ENCODE data around the gene CFAP58.

CFAP58 gene

DNA sequence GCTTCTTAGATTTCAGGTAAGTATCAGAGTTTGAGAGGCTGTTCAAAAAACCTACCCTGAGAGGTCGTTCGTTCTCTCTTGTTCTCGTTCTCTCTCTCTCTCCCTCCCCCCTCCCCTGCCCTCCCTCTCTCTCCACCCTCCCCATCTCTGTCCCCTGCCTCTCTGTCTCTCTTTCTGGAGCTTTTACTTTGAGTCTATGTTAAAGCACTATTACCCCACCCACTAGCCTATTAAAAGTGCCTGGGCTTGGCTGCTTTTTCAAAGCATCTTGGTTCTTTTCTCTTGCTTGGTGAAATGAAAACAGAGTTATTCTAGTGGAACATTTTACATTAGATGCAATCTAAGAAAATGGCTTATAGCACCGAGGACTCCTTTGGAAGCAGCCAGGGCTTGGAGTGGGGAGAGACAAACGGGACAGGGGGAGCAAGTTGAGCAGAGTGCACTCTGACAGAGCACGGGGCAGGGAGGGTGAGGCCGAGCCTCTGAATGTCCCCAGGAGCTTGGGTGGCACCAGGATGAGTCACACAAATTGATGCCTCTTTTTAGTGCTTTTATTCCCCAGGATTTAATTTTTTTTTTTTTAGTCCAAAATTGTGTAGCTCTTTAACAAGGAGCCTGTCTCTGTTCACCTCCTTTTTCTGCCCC lies 134.3 kb downstream of the CFAP58 start:
- no peak overlapping the region for H3K27ac ChIP-seq (ENCODE audit: low read depth, low read length)

DNA sequence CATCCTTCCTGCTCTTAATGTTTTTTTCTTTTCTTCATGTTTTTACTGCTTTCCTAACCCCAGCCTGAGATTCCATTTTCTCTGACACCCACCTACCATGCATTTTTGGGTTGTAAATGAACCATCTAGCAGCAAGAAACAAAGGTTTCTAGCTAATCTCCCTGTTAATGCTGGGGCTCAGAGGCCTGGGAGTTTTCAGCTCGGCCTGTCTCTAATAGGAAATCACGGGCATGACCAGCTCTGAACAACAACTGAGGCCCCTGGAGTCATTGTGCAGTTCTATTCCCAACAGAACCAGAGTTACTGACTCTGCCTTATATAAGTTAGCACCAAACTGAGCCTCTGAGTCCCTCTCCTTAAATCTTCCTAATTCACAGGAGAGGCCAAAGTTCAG lies 134.8 kb downstream of the CFAP58 start:
- no CpG with 5 or more reads among the region's 2 CpGs for WGBS (ENCODE audit: extremely low coverage, insufficient coverage, low lambda C conversion rate)
- H3K27ac ChIP-seq (ENCODE audit: low read depth, low read length) = no peak overlapping the region
- peak overlapping the region; percentile 38 for H3K56ac ChIP-seq (ENCODE audit: low read length)

More for the DNA sequence above, 134.3 kb downstream of the CFAP58 start:
- H3K4ac ChIP-seq (ENCODE audit: low read depth, low read length) = no peak overlapping the region
- H3K4me1 ChIP-seq (ENCODE audit: control insufficient read depth, low read depth, low read length) = no peaks in the 10 kb centered on the region
- no CpG with 5 or more reads among the region's 7 CpGs for WGBS (ENCODE audit: extremely low coverage, insufficient coverage, low lambda C conversion rate)
- peak overlapping the region; percentile 13 for H3K9ac ChIP-seq (ENCODE audit: low read length)
- H3K23ac ChIP-seq (ENCODE audit: low read length) = no peak overlapping the region
- H2BK120ac ChIP-seq (ENCODE audit: low read depth, low read length) = peak overlapping the region; percentile 23
- no peak for DNase-seq
- no peaks in the 10 kb centered on the region for H3K36me3 ChIP-seq (ENCODE audit: control insufficient read depth, insufficient read depth, low read length)
- H2BK15ac ChIP-seq (replicated peaks; ENCODE audit: low read depth) = no peak overlapping the region
- H3K56ac ChIP-seq (ENCODE audit: low read length) = peak overlapping the region; percentile 38
- H4K8ac ChIP-seq (ENCODE audit: low read depth, low read length) = no peak overlapping the region
- H3K4me2 ChIP-seq (ENCODE audit: low read length) = no peak overlapping the region
- H2AK5ac ChIP-seq (ENCODE audit: low read length) = no peak overlapping the region
- no peaks in the 10 kb centered on the region for H3K79me2 ChIP-seq (ENCODE audit: control insufficient read depth, insufficient read depth, low read length)
- H4K5ac ChIP-seq (ENCODE audit: low read length) = no peak overlapping the region
- no peak overlapping the region for H3K4me3 ChIP-seq (ENCODE audit: low read length)
- H3K27me3 ChIP-seq (ENCODE audit: insufficient read depth, low read length, poor library complexity) = no peaks in the 10 kb centered on the region
- no peak overlapping the region for H3K18ac ChIP-seq (ENCODE audit: low read length)
- no peak overlapping the region for H2BK5ac ChIP-seq (ENCODE audit: low read length)
- H3K79me1 ChIP-seq (ENCODE audit: low read length) = no peaks in the 10 kb centered on the region

GRCh38 chr10:104492329-104492940 lies 138.8 kb downstream of the CFAP58 start:
- H3K4me3 ChIP-seq (ENCODE audit: low read length) = no peak overlapping the region
- H2BK5ac ChIP-seq (ENCODE audit: low read length) = no peak overlapping the region
- no peak overlapping the region for H2AK5ac ChIP-seq (ENCODE audit: low read length)
- H3K79me2 ChIP-seq (ENCODE audit: control insufficient read depth, insufficient read depth, low read length) = no peaks in the 10 kb centered on the region
- H3K27me3 ChIP-seq (ENCODE audit: insufficient read depth, low read length, poor library complexity) = no peaks in the 10 kb centered on the region
- H4K8ac ChIP-seq (ENCODE audit: low read depth, low read length) = no peak overlapping the region
- WGBS (ENCODE audit: extremely low coverage, insufficient coverage, low lambda C conversion rate) = no CpG with 5 or more reads among the region's 4 CpGs
- H2BK120ac ChIP-seq (ENCODE audit: low read depth, low read length) = no peak overlapping the region
- H3K27ac ChIP-seq (ENCODE audit: low read depth, low read length) = no peak overlapping the region
- H3K18ac ChIP-seq (ENCODE audit: low read length) = no peak overlapping the region
- no peak overlapping the region for H3K9ac ChIP-seq (ENCODE audit: low read length)
- H3K36me3 ChIP-seq (ENCODE audit: control insufficient read depth, insufficient read depth, low read length) = no peaks in the 10 kb centered on the region
- no peak overlapping the region for H3K4me2 ChIP-seq (ENCODE audit: low read length)
- H2BK15ac ChIP-seq (replicated peaks; ENCODE audit: low read depth) = no peak overlapping the region
- no peak overlapping the region for H3K23ac ChIP-seq (ENCODE audit: low read length)
- H4K5ac ChIP-seq (ENCODE audit: low read length) = no peak overlapping the region
- no peaks in the 10 kb centered on the region for H3K79me1 ChIP-seq (ENCODE audit: low read length)
- H3K4ac ChIP-seq (ENCODE audit: low read depth, low read length) = no peak overlapping the region
- peak overlapping the region; percentile 8 for H3K56ac ChIP-seq (ENCODE audit: low read length)
- H3K4me1 ChIP-seq (ENCODE audit: control insufficient read depth, low read depth, low read length) = peaks cover 2% of the 10 kb centered on the region
- no peak for DNase-seq

More for the DNA sequence above, 134.8 kb downstream of the CFAP58 start:
- Histone ChIP-seq H3K27me3 (ENCODE audit: insufficient read depth, low read length, poor library complexity) (no peaks in the 10 kb centered on the region), H4K8ac (ENCODE audit: low read depth, low read length) (no peak overlapping the region), H3K79me1 (ENCODE audit: low read length) (no peaks in the 10 kb centered on the region), H3K4ac (ENCODE audit: low read depth, low read length) (no peak overlapping the region), H3K4me1 (ENCODE audit: control insufficient read depth, low read depth, low read length) (peaks cover 2% of the 10 kb centered on the region), H3K23ac (ENCODE audit: low read length) (no peak overlapping the region), H2BK5ac (ENCODE audit: low read length) (no peak overlapping the region), H3K18ac (ENCODE audit: low read length) (no peak overlapping the region), H3K79me2 (ENCODE audit: control insufficient read depth, insufficient read depth, low read length) (no peaks in the 10 kb centered on the region), H3K4me3 (ENCODE audit: low read length) (no peak overlapping the region), H4K5ac (ENCODE audit: low read length) (no peak overlapping the region), H2BK15ac (replicated peaks; ENCODE audit: low read depth) (no peak overlapping the region), H3K4me2 (ENCODE audit: low read length) (no peak overlapping the region), H3K9ac (ENCODE audit: low read length) (peak overlapping the region; percentile 13), H2BK120ac (ENCODE audit: low read depth, low read length) (peak overlapping the region; percentile 23), H3K36me3 (ENCODE audit: control insufficient read depth, insufficient read depth, low read length) (no peaks in the 10 kb centered on the region), H2AK5ac (ENCODE audit: low read length) (no peak overlapping the region)
- no peak for DNase-seq

- no peak overlapping the region for H2BK120ac ChIP-seq (ENCODE audit: low read depth, low read length)
- no peak overlapping the region for H4K8ac ChIP-seq (ENCODE audit: low read depth, low read length)
- peak; percentile 53 for DNase-seq
- H3K27me3 ChIP-seq (ENCODE audit: insufficient read depth, low read length, poor library complexity) = no peaks in the 10 kb centered on the region
- H3K56ac ChIP-seq (ENCODE audit: low read length) = peak overlapping the region; percentile 75
- peak overlapping the region; percentile 12 for H2BK5ac ChIP-seq (ENCODE audit: low read length)
- no peak overlapping the region for H2BK15ac ChIP-seq (replicated peaks; ENCODE audit: low read depth)
- no peak overlapping the region for H3K23ac ChIP-seq (ENCODE audit: low read length)
- H3K4ac ChIP-seq (ENCODE audit: low read depth, low read length) = no peak overlapping the region
- H3K4me2 ChIP-seq (ENCODE audit: low read length) = no peak overlapping the region
- no peak overlapping the region for H4K5ac ChIP-seq (ENCODE audit: low read length)
- no peak overlapping the region for H2AK5ac ChIP-seq (ENCODE audit: low read length)
- WGBS (ENCODE audit: extremely low coverage, insufficient coverage, low lambda C conversion rate) = no CpG with 5 or more reads among the region's 4 CpGs
- H3K79me1 ChIP-seq (ENCODE audit: low read length) = no peaks in the 10 kb centered on the region
- peaks cover 2% of the 10 kb centered on the region for H3K4me1 ChIP-seq (ENCODE audit: control insufficient read depth, low read depth, low read length)
- no peak overlapping the region for H3K4me3 ChIP-seq (ENCODE audit: low read length)
- no peak overlapping the region for H3K9ac ChIP-seq (ENCODE audit: low read length)
- no peaks in the 10 kb centered on the region for H3K79me2 ChIP-seq (ENCODE audit: control insufficient read depth, insufficient read depth, low read length)
- peak overlapping the region; percentile 12 for H3K18ac ChIP-seq (ENCODE audit: low read length)
- H3K36me3 ChIP-seq (ENCODE audit: control insufficient read depth, insufficient read depth, low read length) = no peaks in the 10 kb centered on the region
- H3K27ac ChIP-seq (ENCODE audit: low read depth, low read length) = no peak overlapping the region
Observed at GRCh38 chr10:104498347-104499081, 144.9 kb downstream of the CFAP58 start.

DNA sequence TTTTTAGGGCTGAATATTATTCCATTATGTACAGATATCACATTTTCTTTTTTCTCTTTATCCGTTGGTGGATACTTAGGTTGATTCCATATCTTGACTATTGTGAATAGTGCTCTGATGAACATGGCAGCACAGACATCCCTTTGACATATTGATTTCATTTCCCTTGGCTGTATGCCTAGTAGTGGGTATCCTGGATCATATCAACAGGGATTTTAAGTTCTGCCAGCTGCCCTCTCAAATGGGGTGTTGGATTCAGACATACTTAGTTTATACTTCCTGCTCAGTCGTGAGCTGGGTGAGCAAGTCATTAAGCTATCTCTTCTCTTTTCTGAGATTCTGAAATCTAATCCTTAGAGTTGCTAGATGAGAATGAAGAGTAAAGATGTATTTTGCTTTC lies 147.8 kb downstream of the CFAP58 start:
- H3K9ac ChIP-seq (ENCODE audit: low read length) = no peak overlapping the region
- no peak overlapping the region for H4K5ac ChIP-seq (ENCODE audit: low read length)

More for the DNA sequence above, 147.8 kb downstream of the CFAP58 start:
- Histone ChIP-seq H3K18ac (ENCODE audit: low read length) (no peak overlapping the region), H3K27ac (ENCODE audit: low read depth, low read length) (no peak overlapping the region), H2BK15ac (replicated peaks; ENCODE audit: low read depth) (no peak overlapping the region), H2BK5ac (ENCODE audit: low read length) (no peak overlapping the region), H3K56ac (ENCODE audit: low read length) (no peak overlapping the region), H3K27me3 (ENCODE audit: insufficient read depth, low read length, poor library complexity) (no peaks in the 10 kb centered on the region), H2BK120ac (ENCODE audit: low read depth, low read length) (no peak overlapping the region), H3K36me3 (ENCODE audit: control insufficient read depth, insufficient read depth, low read length) (no peaks in the 10 kb centered on the region), H3K4me2 (ENCODE audit: low read length) (no peak overlapping the region), H3K23ac (ENCODE audit: low read length) (no peak overlapping the region), H2AK5ac (ENCODE audit: low read length) (no peak overlapping the region), H3K4me1 (ENCODE audit: control insufficient read depth, low read depth, low read length) (peaks cover 2% of the 10 kb centered on the region), H4K8ac (ENCODE audit: low read depth, low read length) (no peak overlapping the region), H3K4me3 (ENCODE audit: low read length) (no peak overlapping the region), H3K79me2 (ENCODE audit: control insufficient read depth, insufficient read depth, low read length) (no peaks in the 10 kb centered on the region), H3K4ac (ENCODE audit: low read depth, low read length) (no peak overlapping the region), H3K79me1 (ENCODE audit: low read length) (no peaks in the 10 kb centered on the region)
- DNase-seq = no peak
- WGBS (ENCODE audit: extremely low coverage, insufficient coverage, low lambda C conversion rate) = no CpG with 5 or more reads among the region's 2 CpGs

Data from mesendoderm (in vitro differentiated cells).